Measurements from ENCODE around the gene KRTAP10-7.

The KRTAP10-7 gene

GRCh38 chr21:44583800-44584147 lies 16.6 kb upstream of the KRTAP10-7 start:
- Histone ChIP-seq H2AFZ (ENCODE audit: low read length) (no peak overlapping the region), H3K9ac (ENCODE audit: low read depth, low read length, poor library complexity, severe bottlenecking) (no peak overlapping the region), H3K27me3 (ENCODE audit: insufficient read depth, low read length, poor library complexity, severe bottlenecking) (no peaks in the 10 kb centered on the region), H3F3A (ENCODE audit: low read depth) (no peaks in the 10 kb centered on the region; the same call in 1 of the 2 replicates), H3K9me2 (replicated peaks; ENCODE audit: low read depth, low read length) (no peaks in the 10 kb centered on the region), H3K4me3 (ENCODE audit: low read length, poor library complexity, severe bottlenecking) (no peak overlapping the region), H3K9me3 (ENCODE audit: insufficient read depth, low read depth, low read length) (peaks cover 6% of the 10 kb centered on the region; the same call in 1 of the 2 replicates), H3K36me3 (ENCODE audit: insufficient read depth, low read length) (no peaks in the 10 kb centered on the region), H3K4me2 (ENCODE audit: low read depth, low read length, poor library complexity, severe bottlenecking) (no peak overlapping the region), H4K20me1 (ENCODE audit: insufficient read depth, low read length, poor library complexity, severe bottlenecking) (no peaks in the 10 kb centered on the region), H3K79me2 (ENCODE audit: insufficient read depth, low read length) (no peaks in the 10 kb centered on the region), H3K4me1 (ENCODE audit: insufficient read depth, low read length, poor library complexity, severe bottlenecking) (no peaks in the 10 kb centered on the region)
- TF ChIP-seq CTCF (conservative IDR thresholded peaks at IDR 0.05; ENCODE audit: low read length): no peak
- no peak for TF ChIP-seq EZH2phosphoT487 (IDR thresholded peaks at IDR 0.05; ENCODE audit: borderline replicate concordance)

- Histone ChIP-seq H3K9ac (ENCODE audit: low read depth, low read length, poor library complexity, severe bottlenecking) (no peak overlapping the region), H4K20me1 (ENCODE audit: insufficient read depth, low read length, poor library complexity, severe bottlenecking) (no peaks in the 10 kb centered on the region), H3K4me1 (ENCODE audit: insufficient read depth, low read length, poor library complexity, severe bottlenecking) (no peaks in the 10 kb centered on the region), H3K4me2 (ENCODE audit: low read depth, low read length, poor library complexity, severe bottlenecking) (no peak overlapping the region), H3K27me3 (ENCODE audit: insufficient read depth, low read length, poor library complexity, severe bottlenecking) (no peaks in the 10 kb centered on the region), H3K36me3 (ENCODE audit: insufficient read depth, low read length) (no peaks in the 10 kb centered on the region), H3K9me2 (replicated peaks; ENCODE audit: low read depth, low read length) (no peaks in the 10 kb centered on the region), H3F3A (ENCODE audit: low read depth) (no peaks in the 10 kb centered on the region; the same call in 1 of the 2 replicates), H3K9me3 (ENCODE audit: insufficient read depth, low read depth, low read length) (peaks cover 6% of the 10 kb centered on the region; the same call in 1 of the 2 replicates), H3K79me2 (ENCODE audit: insufficient read depth, low read length) (no peaks in the 10 kb centered on the region), H2AFZ (ENCODE audit: low read length) (no peak overlapping the region), H3K4me3 (ENCODE audit: low read length, poor library complexity, severe bottlenecking) (no peak overlapping the region)
- TF ChIP-seq CTCF (conservative IDR thresholded peaks at IDR 0.05; ENCODE audit: low read length): no peak
- TF ChIP-seq EZH2phosphoT487 (IDR thresholded peaks at IDR 0.05; ENCODE audit: borderline replicate concordance): no peak
These were observed 14.5 kb upstream of the KRTAP10-7 start for GRCh38 chr21:44585892-44586291.

- H3K27me3 ChIP-seq (ENCODE audit: insufficient read depth, low read length, poor library complexity, severe bottlenecking): no peaks in the 10 kb centered on the region
These were observed 11.3 kb upstream of the KRTAP10-7 start for GRCh38 chr21:44589094-44589493.

More at GRCh38 chr21:44589094-44589493, 11.3 kb upstream of the KRTAP10-7 start:
- Histone ChIP-seq H3K9me3 (ENCODE audit: insufficient read depth, low read depth, low read length) (no peaks in the 10 kb centered on the region), H3K79me2 (ENCODE audit: insufficient read depth, low read length) (no peaks in the 10 kb centered on the region), H3K9me2 (replicated peaks; ENCODE audit: low read depth, low read length) (no peaks in the 10 kb centered on the region), H3K4me1 (ENCODE audit: insufficient read depth, low read length, poor library complexity, severe bottlenecking) (no peaks in the 10 kb centered on the region), H3K36me3 (ENCODE audit: insufficient read depth, low read length) (no peaks in the 10 kb centered on the region), H3K9ac (ENCODE audit: low read depth, low read length, poor library complexity, severe bottlenecking) (no peak overlapping the region), H3F3A (ENCODE audit: low read depth) (no peaks in the 10 kb centered on the region), H2AFZ (ENCODE audit: low read length) (no peak overlapping the region), H3K4me2 (ENCODE audit: low read depth, low read length, poor library complexity, severe bottlenecking) (no peak overlapping the region), H4K20me1 (ENCODE audit: insufficient read depth, low read length, poor library complexity, severe bottlenecking) (no peaks in the 10 kb centered on the region), H3K4me3 (ENCODE audit: low read length, poor library complexity, severe bottlenecking) (no peak overlapping the region)
- TF ChIP-seq CTCF (conservative IDR thresholded peaks at IDR 0.05; ENCODE audit: low read length) (no peak), EZH2phosphoT487 (IDR thresholded peaks at IDR 0.05; ENCODE audit: borderline replicate concordance) (no peak)

Measured in Loucy (cell line).